ENCODE data around the gene PRR19. TPM values are rescaled to one million over a fixed set of nuclear protein-coding genes. Genes with fewer than 3 reads are reported as not detected.

The PRR19 gene
- polyA plus RNA-seq, 3 donors, result 1.3 to 2.7 (median 1.4) TPM

GRCh38 chr19:42268704-42269477 is 33.0 kb upstream of the PRR19 start, which contains the start of gene CIC:
TSS of gene CIC (plus strand) at chr19:42269252. CDS start at chr19:42271784, 2,532 bp downstream.
- DNase-seq (ENCODE audit: extremely low read depth in 1 of 11, low read depth in 9 of 11, low spot score in 4 of 11), result peak; percentile 99 to 100 (median 100)

- DNase-seq (ENCODE audit: extremely low read depth in 1 of 11, low read depth in 9 of 11, low spot score in 4 of 11), result no peak
Observed at GRCh38 chr19:42269478-42270345, 32.2 kb upstream of the PRR19 start.

- no peak for DNase-seq (ENCODE audit: extremely low read depth in 1 of 11, low read depth in 9 of 11, low spot score in 4 of 11)
Observed at GRCh38 chr19:42270346-42271044, 31.4 kb upstream of the PRR19 start.

- DNase-seq (ENCODE audit: extremely low read depth in 1 of 11, low read depth in 9 of 11, low spot score in 4 of 11), result no peak
Observed at GRCh38 chr19:42271045-42271419, 30.9 kb upstream of the PRR19 start.

GRCh38 chr19:42271861-42272534 is 29.9 kb upstream of the PRR19 start:
- DNase-seq (ENCODE audit: extremely low read depth in 1 of 11, low read depth in 9 of 11, low spot score in 4 of 11), result no peak

GRCh38 chr19:42272535-42272897 is 29.4 kb upstream of the PRR19 start:
- DNase-seq (ENCODE audit: extremely low read depth in 1 of 11, low read depth in 9 of 11, low spot score in 4 of 11), result no peak

- DNase-seq (ENCODE audit: extremely low read depth in 1 of 11, low read depth in 9 of 11, low spot score in 4 of 11), result no peak
Observed at GRCh38 chr19:42272989-42273406, 28.9 kb upstream of the PRR19 start.

- DNase-seq (ENCODE audit: extremely low read depth in 1 of 11, low read depth in 9 of 11, low spot score in 4 of 11), result no peak
Observed at GRCh38 chr19:42273407-42274064, 28.4 kb upstream of the PRR19 start.

- DNase-seq (ENCODE audit: extremely low read depth in 1 of 11, low read depth in 9 of 11, low spot score in 4 of 11), result no peak
Observed at GRCh38 chr19:42274065-42274682, 27.8 kb upstream of the PRR19 start.

- DNase-seq (ENCODE audit: extremely low read depth in 1 of 11, low read depth in 9 of 11, low spot score in 4 of 11), result no peak
Observed at GRCh38 chr19:42275103-42275502, 26.8 kb upstream of the PRR19 start.

- no peak for DNase-seq (ENCODE audit: extremely low read depth in 1 of 11, low read depth in 9 of 11, low spot score in 4 of 11)
Observed at GRCh38 chr19:42275517-42275916, 26.4 kb upstream of the PRR19 start.

GRCh38 chr19:42276284-42276683 is 25.6 kb upstream of the PRR19 start:
- DNase-seq (ENCODE audit: extremely low read depth in 1 of 11, low read depth in 9 of 11, low spot score in 4 of 11), result no peak

- no peak for DNase-seq (ENCODE audit: extremely low read depth in 1 of 11, low read depth in 9 of 11, low spot score in 4 of 11)
Observed at GRCh38 chr19:42276821-42277220, 25.1 kb upstream of the PRR19 start.

GRCh38 chr19:42277821-42278451 is 24.0 kb upstream of the PRR19 start:
- DNase-seq (ENCODE audit: extremely low read depth in 1 of 11, low read depth in 9 of 11, low spot score in 4 of 11), result no peak

GRCh38 chr19:42278452-42279154 is 23.3 kb upstream of the PRR19 start:
- DNase-seq (ENCODE audit: extremely low read depth in 1 of 11, low read depth in 9 of 11, low spot score in 4 of 11), result no peak

GRCh38 chr19:42279155-42279901 is 22.6 kb upstream of the PRR19 start:
- DNase-seq (ENCODE audit: extremely low read depth in 1 of 11, low read depth in 9 of 11, low spot score in 4 of 11), result no peak

Measured in renal cortex interstitium (tissue), 11 donors.